ENCODE measurements around the gene PLD6.
"Not testable (repeated sequence)": the region's sequence is repeated elsewhere in the genome, so short reads cannot be mapped to it uniquely, and the experiment has no call there.

PLD6 gene

DNA sequence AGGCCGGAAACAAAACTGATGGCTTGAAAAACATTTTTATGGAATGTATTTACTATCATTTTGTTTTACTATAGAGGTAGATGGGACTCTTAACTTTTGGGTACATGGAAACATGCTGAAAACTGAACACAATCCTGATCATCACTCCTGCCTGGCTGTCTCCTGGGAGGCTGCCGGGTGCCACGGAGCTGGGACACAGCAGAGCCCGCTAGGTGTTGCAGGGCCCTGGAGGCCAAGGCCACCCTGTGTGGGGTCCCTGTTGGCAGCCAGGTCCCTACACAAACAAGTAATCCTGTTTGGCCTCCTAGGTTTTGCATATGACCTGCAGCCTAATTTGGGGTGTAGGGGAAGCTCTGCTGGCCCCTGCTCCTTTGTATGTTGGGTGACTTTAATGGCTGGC, 17.5 kb downstream of the PLD6 start:
- no peaks in the 10 kb centered on the region for H3K9me2 ChIP-seq (replicated peaks; ENCODE audit: insufficient read depth, low read length)
- no peak overlapping the region for H2AFZ ChIP-seq (ENCODE audit: low read depth, low read length, severe bottlenecking)
- no peaks in the 10 kb centered on the region for H3K36me3 ChIP-seq (ENCODE audit: low read length)
- TF ChIP-seq EZH2phosphoT487 (conservative IDR thresholded peaks at IDR 0.05; ENCODE audit: low read length): no peak
- TF ChIP-seq, protein P1, sequence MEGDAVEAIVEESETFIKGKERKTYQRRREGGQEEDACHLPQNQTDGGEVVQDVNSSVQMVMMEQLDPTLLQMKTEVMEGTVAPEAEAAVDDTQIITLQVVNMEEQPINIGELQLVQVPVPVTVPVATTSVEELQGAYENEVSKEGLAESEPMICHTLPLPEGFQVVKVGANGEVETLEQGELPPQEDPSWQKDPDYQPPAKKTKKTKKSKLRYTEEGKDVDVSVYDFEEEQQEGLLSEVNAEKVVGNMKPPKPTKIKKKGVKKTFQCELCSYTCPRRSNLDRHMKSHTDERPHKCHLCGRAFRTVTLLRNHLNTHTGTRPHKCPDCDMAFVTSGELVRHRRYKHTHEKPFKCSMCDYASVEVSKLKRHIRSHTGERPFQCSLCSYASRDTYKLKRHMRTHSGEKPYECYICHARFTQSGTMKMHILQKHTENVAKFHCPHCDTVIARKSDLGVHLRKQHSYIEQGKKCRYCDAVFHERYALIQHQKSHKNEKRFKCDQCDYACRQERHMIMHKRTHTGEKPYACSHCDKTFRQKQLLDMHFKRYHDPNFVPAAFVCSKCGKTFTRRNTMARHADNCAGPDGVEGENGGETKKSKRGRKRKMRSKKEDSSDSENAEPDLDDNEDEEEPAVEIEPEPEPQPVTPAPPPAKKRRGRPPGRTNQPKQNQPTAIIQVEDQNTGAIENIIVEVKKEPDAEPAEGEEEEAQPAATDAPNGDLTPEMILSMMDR (IDR thresholded peaks at IDR 0.05; ENCODE audit: insufficient read depth, low read length, poor library complexity, severe bottlenecking): no peak
- H3K79me2 ChIP-seq (ENCODE audit: insufficient read depth, low read length): no peaks in the 10 kb centered on the region
- H3K27ac ChIP-seq (ENCODE audit: low read depth, low read length): no peak overlapping the region
- no peaks in the 10 kb centered on the region for H3K27me3 ChIP-seq (ENCODE audit: low read length)
- H3K4me3 ChIP-seq (ENCODE audit: insufficient read depth, low read length, poor library complexity, severe bottlenecking): no peak overlapping the region
- H3K9me3 ChIP-seq (ENCODE audit: insufficient read depth, low read length): no peaks in the 10 kb centered on the region
- no peak overlapping the region for H3K4me2 ChIP-seq (ENCODE audit: low read depth, low read length, poor library complexity, severe bottlenecking)
- H3K9ac ChIP-seq (ENCODE audit: low read length): no peak overlapping the region
- no peaks in the 10 kb centered on the region for H4K20me1 ChIP-seq (ENCODE audit: low read depth, low read length)
- H3F3A ChIP-seq (ENCODE audit: insufficient read depth): no peaks in the 10 kb centered on the region

DNA sequence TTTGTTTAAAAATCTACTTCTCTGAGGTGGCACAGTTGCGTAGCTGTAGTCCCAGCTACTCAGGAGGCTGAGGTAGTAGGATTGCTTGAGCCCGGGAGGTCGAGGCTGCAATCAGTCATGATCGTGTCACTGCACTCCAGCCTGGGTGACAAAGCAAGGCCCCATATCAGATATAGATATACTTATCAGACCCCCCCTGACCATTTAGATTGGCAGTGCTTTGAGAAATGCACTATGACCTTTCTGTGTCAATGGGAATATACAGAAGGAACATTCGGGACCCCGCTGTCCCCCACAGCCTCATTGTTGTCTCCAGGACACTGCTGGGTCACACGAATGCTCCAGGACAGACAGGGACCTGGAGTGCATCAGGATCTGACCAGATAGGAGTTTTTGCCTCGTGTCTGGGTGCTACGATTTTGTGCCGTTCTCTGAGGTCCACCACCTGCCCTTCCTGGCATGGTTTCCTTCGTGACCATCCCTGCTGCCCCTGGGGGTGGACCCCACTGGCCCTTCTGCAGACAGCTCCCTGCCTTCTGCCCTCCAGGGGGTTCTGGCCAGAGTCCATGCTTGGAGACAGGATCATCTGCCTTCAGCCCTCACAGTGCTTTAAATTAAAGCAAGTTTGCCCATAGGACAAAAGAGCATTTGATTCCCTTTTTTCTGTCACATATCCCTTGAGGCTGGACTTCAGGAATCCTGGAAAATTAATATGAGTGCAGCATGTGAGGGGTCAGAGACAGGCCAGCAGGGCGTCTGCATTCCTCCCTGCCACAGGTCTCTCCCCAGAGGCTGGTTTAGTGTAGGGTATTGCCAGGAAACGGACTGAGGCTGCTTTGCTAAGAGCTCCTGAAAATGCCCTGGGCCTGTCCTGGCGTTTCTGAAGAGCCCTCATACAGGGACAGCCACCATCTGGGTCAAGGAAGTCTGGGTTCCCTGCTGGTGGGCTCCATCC, 19.3 kb downstream of the PLD6 start:
- H3K27me3 ChIP-seq (ENCODE audit: low read length): no peaks in the 10 kb centered on the region
- H4K20me1 ChIP-seq (ENCODE audit: low read depth, low read length): no peaks in the 10 kb centered on the region
- H3K36me3 ChIP-seq (ENCODE audit: low read length): no peaks in the 10 kb centered on the region
- no peaks in the 10 kb centered on the region for H3F3A ChIP-seq (ENCODE audit: insufficient read depth)
- H3K79me2 ChIP-seq (ENCODE audit: insufficient read depth, low read length): no peaks in the 10 kb centered on the region
- TF ChIP-seq EZH2phosphoT487 (conservative IDR thresholded peaks at IDR 0.05; ENCODE audit: low read length): no peak
- TF ChIP-seq, protein P1 (IDR thresholded peaks at IDR 0.05; ENCODE audit: insufficient read depth, low read length, poor library complexity, severe bottlenecking): no peak
- no peak overlapping the region for H3K4me3 ChIP-seq (ENCODE audit: insufficient read depth, low read length, poor library complexity, severe bottlenecking)
- H2AFZ ChIP-seq (ENCODE audit: low read depth, low read length, severe bottlenecking): no peak overlapping the region
- H3K9ac ChIP-seq (ENCODE audit: low read length): no peak overlapping the region
- H3K27ac ChIP-seq (ENCODE audit: low read depth, low read length): no peak overlapping the region
- no peak overlapping the region for H3K4me2 ChIP-seq (ENCODE audit: low read depth, low read length, poor library complexity, severe bottlenecking)
- H3K9me2 ChIP-seq (replicated peaks; ENCODE audit: insufficient read depth, low read length): no peaks in the 10 kb centered on the region
- H3K9me3 ChIP-seq (ENCODE audit: insufficient read depth, low read length): no peaks in the 10 kb centered on the region

DNA sequence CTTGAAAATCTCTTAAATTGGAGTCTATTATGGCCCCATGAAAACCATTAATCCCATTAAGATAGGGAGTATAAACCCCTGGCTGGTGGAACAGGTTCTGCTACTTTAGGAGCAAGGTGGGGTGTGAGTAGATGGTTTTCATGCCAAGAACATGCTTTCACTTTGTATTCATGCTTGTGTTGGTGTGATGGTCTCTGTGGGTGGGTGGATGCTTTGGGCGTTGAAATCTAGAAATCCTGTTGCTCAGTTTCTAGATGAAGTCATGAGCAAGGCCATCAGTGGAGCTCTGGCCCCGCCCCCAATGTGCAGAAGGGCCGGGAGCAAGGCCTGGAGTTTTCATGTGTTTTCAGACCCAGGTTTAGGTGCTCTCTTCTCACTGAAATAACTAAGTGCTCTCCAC, 20.1 kb downstream of the PLD6 start:
- Histone ChIP-seq H3K27ac (ENCODE audit: low read depth, low read length) (no peak overlapping the region), H3K9ac (ENCODE audit: low read length) (no peak overlapping the region), H2AFZ (ENCODE audit: low read depth, low read length, severe bottlenecking) (no peak overlapping the region), H3K9me3 (ENCODE audit: insufficient read depth, low read length) (no peaks in the 10 kb centered on the region), H4K20me1 (ENCODE audit: low read depth, low read length) (no peaks in the 10 kb centered on the region), H3K36me3 (ENCODE audit: low read length) (no peaks in the 10 kb centered on the region), H3K4me2 (ENCODE audit: low read depth, low read length, poor library complexity, severe bottlenecking) (no peak overlapping the region), H3K79me2 (ENCODE audit: insufficient read depth, low read length) (no peaks in the 10 kb centered on the region), H3K27me3 (ENCODE audit: low read length) (no peaks in the 10 kb centered on the region), H3F3A (ENCODE audit: insufficient read depth) (no peaks in the 10 kb centered on the region), H3K9me2 (replicated peaks; ENCODE audit: insufficient read depth, low read length) (no peaks in the 10 kb centered on the region), H3K4me3 (ENCODE audit: insufficient read depth, low read length, poor library complexity, severe bottlenecking) (no peak overlapping the region)
- TF ChIP-seq EZH2phosphoT487 (conservative IDR thresholded peaks at IDR 0.05; ENCODE audit: low read length): no peak

DNA sequence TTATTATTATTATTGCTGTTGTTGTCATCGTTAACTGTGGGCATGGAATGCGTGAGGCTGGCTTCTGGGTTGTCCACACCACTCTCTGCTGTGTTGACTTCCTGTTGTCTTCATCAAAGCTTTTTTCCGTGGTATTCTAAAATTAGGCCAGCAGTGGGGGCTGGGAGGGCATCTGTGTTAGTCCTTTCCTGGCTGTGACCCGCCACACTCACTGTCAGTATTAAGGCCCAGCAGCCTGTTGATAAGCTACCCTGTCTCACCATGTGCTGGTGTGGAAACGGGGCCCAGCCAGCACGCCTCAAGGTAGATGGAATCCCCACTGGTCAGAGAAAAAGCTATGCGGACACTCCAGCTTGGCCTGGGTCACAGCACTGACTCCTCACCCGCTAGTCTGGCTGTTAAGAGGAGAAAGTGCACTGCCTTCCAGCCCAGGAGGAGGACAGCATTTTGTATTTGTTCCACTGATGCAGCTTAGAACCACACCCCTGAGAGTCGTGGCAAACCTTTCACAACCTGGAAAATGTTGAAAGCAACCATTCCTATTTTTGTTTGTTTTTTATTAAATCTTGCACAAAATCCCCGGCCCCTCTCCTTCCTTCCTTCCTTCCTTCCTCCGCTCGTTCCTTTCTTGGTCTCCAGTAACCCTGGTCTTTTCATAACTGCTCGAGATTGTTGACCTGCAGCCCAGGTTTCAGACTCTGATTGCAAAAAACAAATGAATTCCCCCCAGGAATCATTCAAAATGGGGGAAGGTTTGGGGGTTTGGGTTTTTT, 21.0 kb downstream of the PLD6 start:
- not testable (repeated sequence) for H3K36me3 ChIP-seq (ENCODE audit: low read length); H3K9ac ChIP-seq (ENCODE audit: low read length); H3K4me3 ChIP-seq (ENCODE audit: insufficient read depth, low read length, poor library complexity, severe bottlenecking); H3K9me3 ChIP-seq (ENCODE audit: insufficient read depth, low read length); H3K79me2 ChIP-seq (ENCODE audit: insufficient read depth, low read length); H4K20me1 ChIP-seq (ENCODE audit: low read depth, low read length); H3K27ac ChIP-seq (ENCODE audit: low read depth, low read length); H3K27me3 ChIP-seq (ENCODE audit: low read length); H2AFZ ChIP-seq (ENCODE audit: low read depth, low read length, severe bottlenecking); H3F3A ChIP-seq (ENCODE audit: insufficient read depth); H3K4me2 ChIP-seq (ENCODE audit: low read depth, low read length, poor library complexity, severe bottlenecking); H3K9me2 ChIP-seq (replicated peaks; ENCODE audit: insufficient read depth, low read length)
